GM12801 (cell line): ENCODE data around the gene MMP3.

Experiments used
- TF ChIP-seq, protein P1 (sequence below): IDR thresholded peaks from one replicate; pipeline ENCODE4 v1.5.1; 2011; ENCODE audit warnings: control low read depth; ENCODE audit not compliant: insufficient read length; ENCODE audit errors: extremely low read depth

MMP3 gene

GRCh38 chr11:102842930-102843329 lies 479 bp downstream of the MMP3 start:
- TF ChIP-seq, protein P1, sequence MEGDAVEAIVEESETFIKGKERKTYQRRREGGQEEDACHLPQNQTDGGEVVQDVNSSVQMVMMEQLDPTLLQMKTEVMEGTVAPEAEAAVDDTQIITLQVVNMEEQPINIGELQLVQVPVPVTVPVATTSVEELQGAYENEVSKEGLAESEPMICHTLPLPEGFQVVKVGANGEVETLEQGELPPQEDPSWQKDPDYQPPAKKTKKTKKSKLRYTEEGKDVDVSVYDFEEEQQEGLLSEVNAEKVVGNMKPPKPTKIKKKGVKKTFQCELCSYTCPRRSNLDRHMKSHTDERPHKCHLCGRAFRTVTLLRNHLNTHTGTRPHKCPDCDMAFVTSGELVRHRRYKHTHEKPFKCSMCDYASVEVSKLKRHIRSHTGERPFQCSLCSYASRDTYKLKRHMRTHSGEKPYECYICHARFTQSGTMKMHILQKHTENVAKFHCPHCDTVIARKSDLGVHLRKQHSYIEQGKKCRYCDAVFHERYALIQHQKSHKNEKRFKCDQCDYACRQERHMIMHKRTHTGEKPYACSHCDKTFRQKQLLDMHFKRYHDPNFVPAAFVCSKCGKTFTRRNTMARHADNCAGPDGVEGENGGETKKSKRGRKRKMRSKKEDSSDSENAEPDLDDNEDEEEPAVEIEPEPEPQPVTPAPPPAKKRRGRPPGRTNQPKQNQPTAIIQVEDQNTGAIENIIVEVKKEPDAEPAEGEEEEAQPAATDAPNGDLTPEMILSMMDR, result no peak

GRCh38 chr11:102840018-102840417 lies 3.4 kb downstream of the MMP3 start:
- TF ChIP-seq, protein P1, result no peak

GRCh38 chr11:102837646-102838045 lies 5.8 kb downstream of the MMP3 start:
- TF ChIP-seq, protein P1, result no peak

GRCh38 chr11:102837156-102837555 lies 6.3 kb downstream of the MMP3 start:
- TF ChIP-seq, protein P1, result no peak

DNA sequence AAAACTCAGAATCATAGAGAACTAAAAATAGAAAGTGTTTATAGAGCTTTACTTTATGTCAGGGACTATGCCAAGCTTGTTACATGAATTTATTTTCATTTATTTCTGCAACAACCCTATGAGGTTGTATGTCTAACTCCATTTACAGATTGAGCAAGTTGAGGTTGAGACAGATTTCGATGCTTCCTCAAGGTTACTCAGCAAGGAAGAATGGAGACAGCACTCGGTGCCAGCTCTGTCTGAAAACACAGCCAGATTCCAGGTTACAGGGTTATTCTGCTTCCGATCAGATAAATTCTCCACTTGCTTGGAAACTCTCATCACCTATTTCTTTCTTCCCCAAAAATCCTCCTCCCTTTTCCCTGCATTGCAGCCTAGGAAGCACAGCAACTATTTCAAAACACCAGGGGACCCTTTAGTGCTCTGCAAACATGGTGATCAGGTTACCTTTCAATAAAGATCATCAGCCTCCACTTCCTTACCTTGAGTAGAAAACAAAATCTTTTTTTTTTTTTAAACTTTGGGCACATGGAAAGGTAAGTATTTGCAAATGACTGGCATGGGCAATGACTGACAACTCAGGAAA lies 7.0 kb downstream of the MMP3 start:
- TF ChIP-seq, protein P1, result no peak

- TF ChIP-seq, protein P1, result no peak
Observed at GRCh38 chr11:102833731-102834130, 9.7 kb downstream of the MMP3 start.

DNA sequence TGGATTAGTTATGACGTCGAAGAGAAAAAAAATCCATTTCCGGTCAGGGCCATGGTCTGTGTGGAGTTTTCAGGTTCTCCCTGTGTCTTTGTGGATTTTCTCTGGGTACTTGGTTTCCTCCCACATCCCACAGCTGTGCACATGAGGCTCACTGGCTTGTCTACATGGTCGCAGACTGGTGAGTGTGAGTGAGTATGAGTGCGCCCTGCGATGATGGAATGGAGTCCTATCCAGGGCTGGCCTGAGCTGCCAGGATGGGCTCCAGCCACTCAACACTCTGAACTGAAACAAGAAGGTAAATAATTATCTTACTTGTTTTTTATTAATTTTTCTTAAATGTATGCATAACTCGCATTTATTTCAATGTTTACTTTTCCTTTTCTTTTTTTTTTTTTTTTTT lies 10.8 kb downstream of the MMP3 start:
- TF ChIP-seq, protein P1, result no peak
